Endothelial cell (in vitro differentiated cells): ENCODE measurements around the gene ZMPSTE24. TPM values are rescaled to one million over a fixed set of nuclear protein-coding genes. Genes with fewer than 3 reads are reported as not detected.

Experiments
- DNase-seq: peaks from one replicate; pipeline ENCODE4 v3.0.0; 2021; ENCODE audit warnings: low spot score
- H3K27ac Mint-ChIP-seq: one replicate; pipeline ENCODE4 v1.8.0; 2021; ENCODE audit warnings: mixed read lengths, inconsistent platforms; ENCODE audit not compliant: unreplicated experiment
- H3K27me3 Mint-ChIP-seq: one replicate; pipeline ENCODE4 v1.8.0; 2021; ENCODE audit warnings: mild to moderate bottlenecking, moderate library complexity, mixed read lengths, inconsistent platforms; ENCODE audit not compliant: unreplicated experiment
- H3K36me3 Mint-ChIP-seq: one replicate; pipeline ENCODE4 v1.8.0; 2021; ENCODE audit warnings: mild to moderate bottlenecking, low read depth, mixed read lengths, inconsistent platforms; ENCODE audit not compliant: unreplicated experiment
- H3K4me1 Mint-ChIP-seq: one replicate; pipeline ENCODE4 v1.8.0; 2021; ENCODE audit warnings: mild to moderate bottlenecking, mixed read lengths, inconsistent platforms; ENCODE audit not compliant: unreplicated experiment
- H3K4me3 Mint-ChIP-seq: one replicate; pipeline ENCODE4 v1.8.0; 2021; ENCODE audit warnings: mild to moderate bottlenecking, mixed read lengths, inconsistent platforms; ENCODE audit not compliant: unreplicated experiment
- H3K9me3 Mint-ChIP-seq: one replicate; pipeline ENCODE4 v1.8.0; 2021; ENCODE audit warnings: mixed read lengths, inconsistent platforms; ENCODE audit not compliant: unreplicated experiment
- total RNA-seq: library from RNA; stranded (reverse); fragmentation: NEBNext Ultra II Directional; extraction: Animal tissue kit (Norgen Biotek cat#: 25700); gene quantifications from one replicate; pipeline ENCODE4 v1.2.1, GENCODE V29; 2021; ENCODE audit not compliant: unreplicated experiment
- TF ChIP-seq, protein P1 (sequence below): fragments of 200-600 bp; sonication (generic); IDR thresholded peaks from one replicate; pipeline ENCODE4 v1.5.0; 2021; ENCODE audit warnings: antibody characterized with exemption; ENCODE audit not compliant: unreplicated experiment

Gene ZMPSTE24
- total RNA-seq, 1 donor from 2014 or later, result 32.9 TPM

DNA sequence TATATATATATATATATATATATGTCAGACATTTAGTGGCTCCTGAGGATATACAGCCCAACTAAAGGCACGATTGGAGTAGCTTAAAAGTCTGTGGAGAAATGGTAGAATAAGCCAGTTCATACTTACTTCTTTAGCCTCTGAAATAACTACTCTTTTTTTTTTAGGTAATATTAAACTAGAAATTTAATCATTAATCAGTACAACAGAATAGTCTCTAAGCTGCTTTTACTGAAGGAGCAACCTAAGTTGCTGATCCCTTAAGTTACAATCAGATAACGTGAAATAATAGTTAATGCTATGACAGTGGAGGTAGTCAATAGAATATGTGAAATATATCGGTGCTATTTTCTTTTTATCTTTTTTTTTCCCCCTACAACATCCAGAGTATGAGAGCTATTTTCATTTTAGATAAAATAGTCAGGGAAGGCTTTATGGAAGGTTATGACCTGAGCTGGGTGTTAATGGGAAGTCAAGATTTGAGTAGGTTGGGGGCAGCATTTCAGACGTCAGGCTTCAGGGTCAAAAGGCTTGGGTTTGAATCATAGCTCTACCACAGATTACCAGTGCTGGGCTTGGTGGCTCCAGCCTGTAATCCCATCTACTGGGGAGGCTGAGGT lies 15.6 kb downstream of the ZMPSTE24 start:
- TF ChIP-seq, protein P1, sequence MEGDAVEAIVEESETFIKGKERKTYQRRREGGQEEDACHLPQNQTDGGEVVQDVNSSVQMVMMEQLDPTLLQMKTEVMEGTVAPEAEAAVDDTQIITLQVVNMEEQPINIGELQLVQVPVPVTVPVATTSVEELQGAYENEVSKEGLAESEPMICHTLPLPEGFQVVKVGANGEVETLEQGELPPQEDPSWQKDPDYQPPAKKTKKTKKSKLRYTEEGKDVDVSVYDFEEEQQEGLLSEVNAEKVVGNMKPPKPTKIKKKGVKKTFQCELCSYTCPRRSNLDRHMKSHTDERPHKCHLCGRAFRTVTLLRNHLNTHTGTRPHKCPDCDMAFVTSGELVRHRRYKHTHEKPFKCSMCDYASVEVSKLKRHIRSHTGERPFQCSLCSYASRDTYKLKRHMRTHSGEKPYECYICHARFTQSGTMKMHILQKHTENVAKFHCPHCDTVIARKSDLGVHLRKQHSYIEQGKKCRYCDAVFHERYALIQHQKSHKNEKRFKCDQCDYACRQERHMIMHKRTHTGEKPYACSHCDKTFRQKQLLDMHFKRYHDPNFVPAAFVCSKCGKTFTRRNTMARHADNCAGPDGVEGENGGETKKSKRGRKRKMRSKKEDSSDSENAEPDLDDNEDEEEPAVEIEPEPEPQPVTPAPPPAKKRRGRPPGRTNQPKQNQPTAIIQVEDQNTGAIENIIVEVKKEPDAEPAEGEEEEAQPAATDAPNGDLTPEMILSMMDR, result no peak
- peaks cover 27% of the 10 kb centered on the region for H3K36me3 Mint-ChIP-seq
- no peak overlapping the region for H3K27ac Mint-ChIP-seq
- no peak for DNase-seq
- no peaks in the 10 kb centered on the region for H3K4me1 Mint-ChIP-seq
- no peak overlapping the region for H3K4me3 Mint-ChIP-seq
- H3K27me3 Mint-ChIP-seq, result no peaks in the 10 kb centered on the region
- H3K9me3 Mint-ChIP-seq, result no peaks in the 10 kb centered on the region

DNA sequence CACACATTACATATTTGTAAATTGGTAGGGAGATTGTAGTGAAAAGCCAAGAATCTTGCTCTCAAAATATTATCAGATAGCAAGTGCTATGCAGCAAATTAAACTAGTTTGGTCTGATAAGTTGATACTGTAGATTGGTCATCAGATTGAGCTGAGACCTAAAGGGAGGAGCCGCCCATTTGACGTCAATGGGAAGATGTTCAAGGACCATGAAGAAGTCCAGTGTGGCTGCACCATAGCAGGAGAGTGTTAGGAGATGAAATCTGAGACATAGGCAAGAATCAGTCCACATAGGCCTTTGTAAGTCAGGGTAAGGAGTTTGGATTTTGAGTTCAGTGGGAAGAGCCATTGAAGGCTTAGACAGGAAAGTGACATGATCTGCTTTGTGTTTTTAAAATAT lies 16.3 kb downstream of the ZMPSTE24 start:
- H3K4me1 Mint-ChIP-seq, result no peaks in the 10 kb centered on the region

DNA sequence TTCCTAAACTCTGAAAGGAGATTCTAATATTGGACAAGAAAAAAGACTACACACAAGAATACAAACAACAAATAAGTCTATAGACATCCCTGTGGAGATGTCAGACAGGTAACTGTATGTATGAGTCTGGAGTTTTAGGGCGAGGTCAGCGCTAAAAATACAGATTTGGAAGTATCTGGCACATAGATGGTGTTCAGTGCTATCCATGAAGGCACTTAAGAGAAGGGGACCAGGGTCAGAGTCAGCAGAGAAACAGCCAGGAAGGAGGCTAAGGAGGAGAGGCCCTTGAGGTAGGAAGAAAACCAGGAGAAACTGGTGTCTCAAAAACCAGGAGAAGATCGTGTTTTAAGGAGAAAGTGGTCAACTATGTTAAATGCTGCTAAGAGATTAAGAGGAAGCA lies 18.1 kb downstream of the ZMPSTE24 start:
- Mint-ChIP-seq H3K4me1 (no peaks in the 10 kb centered on the region), H3K4me3 (peak overlapping the region; percentile 5)

More for the DNA sequence above, 16.3 kb downstream of the ZMPSTE24 start:
- Mint-ChIP-seq H3K27ac (no peak overlapping the region), H3K27me3 (no peaks in the 10 kb centered on the region), H3K9me3 (no peaks in the 10 kb centered on the region), H3K36me3 (peaks cover 27% of the 10 kb centered on the region), H3K4me3 (no peak overlapping the region)
- TF ChIP-seq, protein P1, result no peak
- DNase-seq, result no peak

DNA sequence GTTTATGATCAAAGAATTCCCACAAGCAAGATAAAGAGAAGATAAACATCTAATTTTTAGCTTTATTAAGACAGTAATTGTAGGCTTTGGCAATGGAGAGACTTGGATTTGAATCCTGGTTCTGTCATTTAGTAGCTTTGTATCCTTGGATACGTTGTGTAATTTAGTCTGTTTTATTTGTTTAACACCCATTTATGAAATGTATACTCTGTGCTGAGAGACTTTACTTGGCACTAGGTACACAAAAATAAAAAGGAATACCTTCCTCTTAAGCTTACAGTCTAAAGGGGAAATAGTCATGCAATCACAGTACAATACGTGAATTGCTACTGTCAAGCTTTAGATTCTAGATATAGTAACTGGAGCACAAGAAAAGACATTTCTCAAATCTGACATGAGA lies 23.8 kb downstream of the ZMPSTE24 start:
- H3K36me3 Mint-ChIP-seq, result peaks cover 13% of the 10 kb centered on the region
- no peak for DNase-seq
- no peak overlapping the region for H3K4me3 Mint-ChIP-seq
- TF ChIP-seq, protein P1, result no peak
- H3K27me3 Mint-ChIP-seq, result peaks cover 2% of the 10 kb centered on the region
- H3K9me3 Mint-ChIP-seq, result no peaks in the 10 kb centered on the region
- no peak overlapping the region for H3K27ac Mint-ChIP-seq
- no peaks in the 10 kb centered on the region for H3K4me1 Mint-ChIP-seq

More for the DNA sequence above, 18.1 kb downstream of the ZMPSTE24 start:
- no peak overlapping the region for H3K27ac Mint-ChIP-seq
- H3K27me3 Mint-ChIP-seq, result no peaks in the 10 kb centered on the region
- H3K9me3 Mint-ChIP-seq, result no peaks in the 10 kb centered on the region
- no peak for DNase-seq
- peaks cover 13% of the 10 kb centered on the region for H3K36me3 Mint-ChIP-seq
- TF ChIP-seq, protein P1, result no peak

DNA sequence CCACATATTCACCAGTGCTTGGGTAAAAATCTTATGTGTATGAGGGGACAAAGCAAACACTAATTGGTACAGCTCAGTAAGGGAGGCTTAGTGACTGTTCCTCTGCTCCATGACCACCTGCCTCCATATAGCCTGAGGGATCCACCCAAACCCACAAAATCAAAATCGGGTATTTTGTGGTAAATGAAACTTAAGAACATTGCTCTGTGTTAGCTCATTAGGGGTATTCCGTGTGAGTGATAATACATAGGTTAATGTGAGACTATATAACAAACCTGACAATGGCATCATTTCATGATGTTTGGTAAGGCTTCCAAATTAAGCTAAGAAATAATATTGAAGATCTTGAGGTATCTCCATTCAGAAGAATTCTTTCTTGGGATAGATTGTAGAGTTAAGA lies 33.3 kb downstream of the ZMPSTE24 start:
- peak overlapping the region; percentile 6 for H3K4me3 Mint-ChIP-seq
- peaks cover 25% of the 10 kb centered on the region for H3K36me3 Mint-ChIP-seq
- H3K4me1 Mint-ChIP-seq, result no peaks in the 10 kb centered on the region
- H3K9me3 Mint-ChIP-seq, result no peaks in the 10 kb centered on the region
- TF ChIP-seq, protein P1, result no peak
- no peaks in the 10 kb centered on the region for H3K27me3 Mint-ChIP-seq
- DNase-seq, result no peak
- no peak overlapping the region for H3K27ac Mint-ChIP-seq
